Heart right ventricle (tissue), 16 donors: ENCODE data around the gene SOS2. TPM values are rescaled to one million over a fixed set of nuclear protein-coding genes. Genes with fewer than 3 reads are reported as not detected.

Source experiments
- ATAC-seq, 8 donors: fragments of 200-7000 bp; cut with Tn5 transposase; one replicate each; pipeline ENCODE4 v1.9.1; 2020; ENCODE audit warnings: mild to moderate bottlenecking in 8 of 8, moderate library complexity in 8 of 8, moderate number of reproducible peaks in 1 of 8
- DNase-seq, 2 donors: peaks; one replicate each; pipeline ENCODE4 v3.0.0-alpha.2; 2020
- H3K27ac ChIP-seq, 10 donors: fragments of 200-600 bp; sonication (generic) in 2 of 10; one replicate each; pipeline versions ENCODE4 v1.5.0 to v1.8.0; 2020 to 2022; ENCODE audit warnings: mild to moderate bottlenecking in 3 of 10
- H3K27me3 ChIP-seq, 7 donors: fragments of 200-600 bp; one replicate each; pipeline ENCODE4 v1.8.0; 2021 to 2022; ENCODE audit warnings: mild to moderate bottlenecking in 2 of 7
- H3K36me3 ChIP-seq, 9 donors: fragments of 200-600 bp; sonication (generic) in 1 of 9; one replicate each; pipeline versions ENCODE4 v1.5.0 to v1.8.0; 2020 to 2022; ENCODE audit warnings: mild to moderate bottlenecking in 2 of 9
- H3K4me1 ChIP-seq, 9 donors: fragments of 200-600 bp; sonication (generic) in 1 of 9; one replicate each; pipeline versions ENCODE4 v1.5.0 to v1.8.0; 2020 to 2022; ENCODE audit warnings: mild to moderate bottlenecking in 4 of 9
- H3K4me3 ChIP-seq, 10 donors: fragments of 200-600 bp; sonication (generic) in 2 of 10; one replicate each; pipeline versions ENCODE4 v1.5.0 to v1.8.0; 2020 to 2022; ENCODE audit warnings: mild to moderate bottlenecking in 7 of 10, moderate library complexity in 2 of 10
- H3K9me3 ChIP-seq, 11 donors: fragments of 200-600 bp in 10 of 11; sonication (generic) in 2 of 11; one replicate each; pipeline versions ENCODE4 v1.5.0 to v1.8.0; 2013 to 2022; ENCODE audit warnings: mild to moderate bottlenecking in 2 of 11, control low read depth in 1 of 11, moderate library complexity in 1 of 11
- WGBS, 2 donors: extraction: QIAGEN DNeasy Blood & Tissue Kit; methylation state at CpG; one replicate each; pipeline ENCODE4 v1.1.7; 2013; ENCODE audit warnings: inconsistent platforms in 1 of 2; 5-methylcytosine and 5-hydroxymethylcytosine counted together
- intact Hi-C, 10 donors: fragments of 100-400 bp; cut with DNase I; formaldehyde crosslinking; loops; one replicate each; pipeline versions ENCODE4 v1.11.1 to v1.14.2; 2022
- polyA plus RNA-seq, 2 donors: library from polyadenylated mRNA; stranded (reverse); fragments of 200-250 nt; gene quantifications; one replicate each; pipeline ENCODE4 v1.2.3, GENCODE V29; 2013
- total RNA-seq, 10 donors: library from RNA; stranded (reverse); fragmentation: NEBNext Ultra II Directional in 3 of 10; extraction: Animal tissue kit (Norgen Biotek cat#: 25700) in 3 of 10; gene quantifications; one replicate each; pipeline versions ENCODE4 v1.2.1 to v1.2.4, GENCODE V29; 2021 to 2023
- TF ChIP-seq, protein P1 (sequence below), 9 donors: fragments of 200-600 bp; sonication (generic) in 2 of 9; IDR thresholded peaks; one replicate each; pipeline versions ENCODE4 v1.5.0 to v1.8.0; 2021 to 2022; ENCODE audit warnings: antibody characterized with exemption in 9 of 9, mild to moderate bottlenecking in 5 of 9, moderate library complexity in 1 of 9
- donor health status: Arrhythmogenic right ventricular cardiomyopathy.
- donor health status: ischemic (EF 13 %, LVEDD 7.1; RV severe dilation, severe dysfunction).
- donor health status: healthy with polysubstance abuse.
- donor health status: DM: no; HTN: yes; CAD: no.
- donor health status: DM: no; HTN: no; CAD: no.
- donor health status: ischemic (EF 25% LVEDD 6.9; RV normal size, moderate dysfunction).
- donor health status: ischemic (EF 25% LVEDD 5.7; RV mildly dilated, moderate dysfunction).
- donor health status: healthy.
- donor health status: DM: yes; HTN: yes; CAD: no.
- donor health status: Ischemic cardiomyopathy.
- donor health status: ischemic (EF 35%, LVEDD 5.7; RV mildly dilated, moderate dysfunction).
- donor health status: nonischemic (EF 11% LVEDD 7.7; RV severe dilation, severe dysfunction).
- donor health status: DM: yes; HTN: yes; CAD: no.
- donor health status: PGD.
- donor health status: ischemic (EF 29% LVEDD 5.4; RV normal size, mild dysfunction).
- donor health status: nonischemic (EF 23%, LVEDD 6.1; RV moderate dilation, normal function).

Gene SOS2
- total and polyA plus RNA-seq, 12 donors: 10.1 to 40.0 (median 32.3) TPM

DNA sequence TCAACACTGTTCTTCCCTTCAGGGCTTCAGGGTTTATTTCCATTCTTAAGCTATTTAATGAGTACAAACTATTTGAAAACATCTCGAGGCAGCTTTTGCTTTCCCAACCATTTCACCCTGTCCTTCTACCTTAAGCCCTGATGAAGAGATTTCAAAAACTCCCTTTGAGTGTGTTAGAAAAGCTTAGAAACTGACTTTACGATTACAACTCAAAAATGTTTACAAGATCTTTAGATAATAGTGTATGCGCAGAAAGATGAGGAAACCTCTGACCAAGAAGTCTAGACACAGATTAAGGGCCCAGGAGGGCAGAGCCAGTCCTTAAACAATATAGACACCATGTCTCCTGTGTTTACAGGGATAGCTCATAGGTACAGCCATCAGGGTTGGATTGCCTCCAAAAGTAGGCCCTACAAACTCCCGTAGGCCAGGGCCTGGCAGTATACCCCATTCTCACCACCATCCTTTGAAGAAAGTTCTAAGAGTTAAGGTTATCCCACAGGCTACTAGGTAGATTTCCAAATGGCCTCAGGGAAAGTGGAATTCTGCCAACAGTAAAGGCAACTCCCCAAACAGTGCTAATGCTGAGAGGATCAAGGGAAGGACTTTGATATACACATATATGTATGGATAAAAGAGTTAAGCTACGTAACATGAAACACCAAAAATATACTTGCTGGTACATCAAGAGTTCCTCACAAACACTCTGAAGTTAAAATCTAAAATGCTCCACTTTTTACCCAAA lies 11.4 kb upstream of the SOS2 start:
- Histone ChIP-seq H3K36me3 (peaks cover 0 to 17% (median 0%) of the 10 kb centered on the region in 9 donors), H3K4me1 (peaks cover 0 to 2% (median 0%) of the 10 kb centered on the region in 9 donors), H3K27ac (no peak overlapping the region), H3K4me3 (no peak overlapping the region), H3K27me3 (no peaks in the 10 kb centered on the region), H3K9me3 (no peaks in the 10 kb centered on the region)
- TF ChIP-seq, protein P1, sequence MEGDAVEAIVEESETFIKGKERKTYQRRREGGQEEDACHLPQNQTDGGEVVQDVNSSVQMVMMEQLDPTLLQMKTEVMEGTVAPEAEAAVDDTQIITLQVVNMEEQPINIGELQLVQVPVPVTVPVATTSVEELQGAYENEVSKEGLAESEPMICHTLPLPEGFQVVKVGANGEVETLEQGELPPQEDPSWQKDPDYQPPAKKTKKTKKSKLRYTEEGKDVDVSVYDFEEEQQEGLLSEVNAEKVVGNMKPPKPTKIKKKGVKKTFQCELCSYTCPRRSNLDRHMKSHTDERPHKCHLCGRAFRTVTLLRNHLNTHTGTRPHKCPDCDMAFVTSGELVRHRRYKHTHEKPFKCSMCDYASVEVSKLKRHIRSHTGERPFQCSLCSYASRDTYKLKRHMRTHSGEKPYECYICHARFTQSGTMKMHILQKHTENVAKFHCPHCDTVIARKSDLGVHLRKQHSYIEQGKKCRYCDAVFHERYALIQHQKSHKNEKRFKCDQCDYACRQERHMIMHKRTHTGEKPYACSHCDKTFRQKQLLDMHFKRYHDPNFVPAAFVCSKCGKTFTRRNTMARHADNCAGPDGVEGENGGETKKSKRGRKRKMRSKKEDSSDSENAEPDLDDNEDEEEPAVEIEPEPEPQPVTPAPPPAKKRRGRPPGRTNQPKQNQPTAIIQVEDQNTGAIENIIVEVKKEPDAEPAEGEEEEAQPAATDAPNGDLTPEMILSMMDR (IDR thresholded peaks at IDR 0.05): no peak
- intact Hi-C loops: no loop called here
- ATAC-seq: no peak
- no peak for DNase-seq
- WGBS, 2 donors: 93 to 98% methylated on average over 5 of the region's 5 CpGs

DNA sequence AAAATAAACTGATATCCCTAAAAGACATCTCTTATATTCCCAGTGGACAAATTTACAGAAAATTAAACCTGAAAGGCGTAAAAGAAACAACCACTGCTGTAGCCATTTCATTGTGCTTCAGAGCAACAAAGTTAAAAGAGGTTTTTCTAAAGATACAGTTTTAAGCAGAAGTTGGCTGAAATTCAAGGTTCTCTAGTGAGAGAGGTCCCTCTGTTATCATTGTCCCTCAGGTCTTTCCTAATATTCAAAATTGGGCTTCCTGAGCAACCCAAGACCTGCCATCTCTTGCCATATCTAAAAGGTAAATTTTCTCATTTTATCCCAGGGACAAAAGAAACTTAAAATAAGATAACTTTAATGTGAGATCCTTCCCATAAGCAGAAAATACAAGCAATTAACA lies 10.7 kb upstream of the SOS2 start:
- DNase-seq: no peak
- intact Hi-C loops: no loop called here
- no peak for ATAC-seq
- 97% methylated on average over 1 of the region's 1 CpG for whole genome bisulfite sequencing, 2 donors
- H3K27me3 ChIP-seq: no peaks in the 10 kb centered on the region
- peaks cover 0 to 4% (median 0%) of the 10 kb centered on the region in 9 donors for H3K4me1 ChIP-seq
- H3K36me3 ChIP-seq: peaks cover 0 to 17% (median 0%) of the 10 kb centered on the region in 9 donors
- H3K9me3 ChIP-seq: no peaks in the 10 kb centered on the region
- no peak overlapping the region for H3K4me3 ChIP-seq
- TF ChIP-seq, protein P1 (IDR thresholded peaks at IDR 0.05): no peak
- H3K27ac ChIP-seq: no peak overlapping the region

DNA sequence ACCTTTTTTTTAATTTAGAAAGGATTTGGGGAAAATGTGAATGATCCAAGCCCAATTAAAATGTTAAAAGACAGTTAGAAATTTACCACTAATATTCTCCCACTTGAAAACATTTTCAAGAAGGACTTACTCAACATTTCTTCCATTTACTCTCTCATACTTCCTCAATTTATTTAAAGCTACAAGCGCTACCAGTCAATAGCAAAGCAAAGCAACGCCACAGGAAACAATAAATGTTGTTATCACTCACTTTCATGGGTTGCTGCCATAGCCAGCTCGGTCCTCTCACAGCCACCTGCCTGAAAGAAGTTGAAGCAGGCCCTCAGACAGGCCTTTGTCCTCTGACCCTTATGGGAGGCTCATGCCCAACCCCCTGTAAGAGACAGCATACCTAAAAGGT lies 6.0 kb upstream of the SOS2 start:
- peaks cover 0 to 11% (median 7%) of the 10 kb centered on the region in 9 donors for H3K4me1 ChIP-seq
- no peaks in the 10 kb centered on the region for H3K27me3 ChIP-seq
- H3K36me3 ChIP-seq: no peaks in the 10 kb centered on the region
- TF ChIP-seq, protein P1 (IDR thresholded peaks at IDR 0.05): no peak
- intact Hi-C loops: no loop called here
- WGBS, 2 donors: 36 to 53% methylated on average over 3 of the region's 3 CpGs
- peak overlapping the region in 1 of 10 donors; percentile 35 for H3K27ac ChIP-seq
- ATAC-seq (no peak), DNase-seq (no peak)
- no peak overlapping the region for H3K4me3 ChIP-seq
- H3K9me3 ChIP-seq: no peaks in the 10 kb centered on the region

DNA sequence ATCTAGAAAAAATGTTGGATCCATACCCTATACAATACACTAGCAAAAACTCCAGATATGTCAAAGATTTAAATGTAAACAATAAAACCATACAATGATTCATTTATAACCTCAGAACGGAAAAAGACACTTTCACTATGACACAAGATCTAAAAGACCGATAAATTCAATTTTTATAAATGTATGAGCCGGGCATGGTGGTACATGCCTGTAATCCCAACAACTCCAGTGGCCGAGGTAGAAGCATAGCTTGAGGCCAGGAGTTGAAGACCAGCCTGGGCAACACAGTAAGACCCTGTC lies 2.5 kb upstream of the SOS2 start:
- DNase-seq (no peak), ATAC-seq (no peak)
- Histone ChIP-seq H3K36me3 (no peaks in the 10 kb centered on the region), H3K27ac (no peak overlapping the region), H3K9me3 (no peaks in the 10 kb centered on the region), H3K27me3 (no peaks in the 10 kb centered on the region), H3K4me3 (no peak overlapping the region), H3K4me1 (peaks cover 1 to 31% (median 26%) of the 10 kb centered on the region in 9 donors)
- intact Hi-C loops: loop anchor here in 2 of 10 donors (5.0 kb wide), 2 partner anchors 78 to 298 kb away; partner anchors contain the start of genes DMAC2L (in 1 of the 2), L2HGDH (in 1 of the 2) and MAP4K5 (in 1 of the 2)
- 95 to 96% methylated on average over 4 of the region's 4 CpGs for WGBS, 2 donors
- TF ChIP-seq, protein P1 (IDR thresholded peaks at IDR 0.05): no peak
